ENCODE data around the gene CUL7.
"Not testable (repeated sequence)": the region's sequence is repeated elsewhere in the genome, so short reads cannot be mapped to it uniquely, and the experiment has no call there.

Gene CUL7

GRCh38 chr6:43019152-43019551 lies 34.5 kb downstream of the CUL7 start:
- in situ Hi-C loops (cut with MboI; ENCODE audit: low sequenced_read_pairs), result no loop called here

GRCh38 chr6:43016943-43017334 lies 36.7 kb downstream of the CUL7 start:
- in situ Hi-C loops (cut with MboI; ENCODE audit: low sequenced_read_pairs), result no loop called here

- in situ Hi-C loops (cut with MboI; ENCODE audit: low sequenced_read_pairs), result no loop called here
Measured at GRCh38 chr6:43016176-43016942, 37.3 kb downstream of the CUL7 start.

- in situ Hi-C loops (cut with MboI; ENCODE audit: low sequenced_read_pairs), result no loop called here
Measured at GRCh38 chr6:43014434-43014909, 39.2 kb downstream of the CUL7 start.

- in situ Hi-C loops (cut with MboI; ENCODE audit: low sequenced_read_pairs), result no loop called here
Measured at GRCh38 chr6:43013843-43014433, 39.7 kb downstream of the CUL7 start, which contains the start of the genes KLHDC3 and MEA1. KLHDC3 (plus strand) TSS chr6:43014249; CDS start chr6:43017193, 2,944 bp downstream. MEA1 (minus strand) TSS chr6:43013946; CDS start chr6:43013813, 133 bp downstream.

- in situ Hi-C loops (cut with MboI; ENCODE audit: low sequenced_read_pairs), result no loop called here
Measured at GRCh38 chr6:43013097-43013842, 40.4 kb downstream of the CUL7 start.

GRCh38 chr6:43012364-43012763 lies 41.3 kb downstream of the CUL7 start:
- in situ Hi-C loops (cut with MboI; ENCODE audit: low sequenced_read_pairs), result no loop called here

- in situ Hi-C loops (cut with MboI; ENCODE audit: low sequenced_read_pairs), result no loop called here
Measured at GRCh38 chr6:43011207-43011606, 42.4 kb downstream of the CUL7 start.

- in situ Hi-C loops (cut with MboI; ENCODE audit: low sequenced_read_pairs), result no loop called here
Measured at GRCh38 chr6:43009124-43009523, 44.5 kb downstream of the CUL7 start.

GRCh38 chr6:43007126-43007525 lies 46.5 kb downstream of the CUL7 start:
- in situ Hi-C loops (cut with MboI; ENCODE audit: low sequenced_read_pairs), result no loop called here

GRCh38 chr6:43006251-43006650 lies 47.4 kb downstream of the CUL7 start:
- in situ Hi-C loops (cut with MboI; ENCODE audit: low sequenced_read_pairs), result no loop called here

- in situ Hi-C loops (cut with MboI; ENCODE audit: low sequenced_read_pairs), result no loop called here
Measured at GRCh38 chr6:43005844-43006243, 47.8 kb downstream of the CUL7 start.

GRCh38 chr6:43001843-43002242 lies 51.8 kb downstream of the CUL7 start:
- in situ Hi-C loops (cut with MboI; ENCODE audit: low sequenced_read_pairs), result no loop called here

- in situ Hi-C loops (cut with MboI; ENCODE audit: low sequenced_read_pairs), result not testable (repeated sequence)
Measured at GRCh38 chr6:42998205-42998604, 55.4 kb downstream of the CUL7 start.

GRCh38 chr6:42996513-42996912 lies 57.1 kb downstream of the CUL7 start:
- in situ Hi-C loops (cut with MboI; ENCODE audit: low sequenced_read_pairs), result no loop called here

GRCh38 chr6:42993445-42993844 lies 60.2 kb downstream of the CUL7 start:
- in situ Hi-C loops (cut with MboI; ENCODE audit: low sequenced_read_pairs), result no loop called here

GRCh38 chr6:42989923-42990322 lies 63.7 kb downstream of the CUL7 start:
- in situ Hi-C loops (cut with MboI; ENCODE audit: low sequenced_read_pairs), result no loop called here

GRCh38 chr6:42988486-42989020 lies 65.1 kb downstream of the CUL7 start:
- in situ Hi-C loops (cut with MboI; ENCODE audit: low sequenced_read_pairs), result no loop called here

Measured in HL-60/S4 treated with retinoic acid at 250 ng/mL for 4 days and 3 days (cell line).